NCI-H1694 treated with DMSO at 0.1 percent for 48 hours (cell line): Measurements from ENCODE around the gene CARS1.

Experiments used
- DNase-seq: peaks from one replicate; lab custom pipeline; 2025; lab: John Stamatoyannopoulos, UW

Gene CARS1

DNA sequence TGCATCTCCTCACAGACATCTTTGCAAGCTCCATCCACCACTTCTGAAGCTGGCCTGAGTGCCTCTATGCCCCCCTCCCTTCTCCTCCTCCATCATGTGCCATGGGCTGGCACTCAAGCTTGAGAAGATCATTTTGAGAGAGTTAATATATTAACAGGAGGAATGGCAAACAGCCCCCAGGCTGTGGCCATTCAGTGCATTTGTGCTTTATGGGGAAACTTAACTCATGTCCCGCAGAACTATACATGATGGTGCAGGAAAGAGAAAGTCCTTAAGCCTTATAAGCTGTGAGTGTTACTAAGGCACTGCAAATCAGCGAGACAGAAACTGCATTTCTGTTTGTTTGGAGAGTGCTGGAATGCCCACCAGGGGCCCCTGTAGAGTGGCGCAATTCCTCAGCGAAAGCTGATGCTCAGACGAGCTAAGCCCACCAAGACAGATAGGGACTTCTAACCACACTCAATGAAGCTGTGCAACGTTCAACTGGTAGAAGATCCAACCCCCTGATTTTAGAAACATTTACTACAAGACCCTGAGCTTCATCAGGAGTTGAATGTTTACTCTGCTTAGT lies 101.2 kb downstream of the CARS1 start:
- no peak for DNase-seq

DNA sequence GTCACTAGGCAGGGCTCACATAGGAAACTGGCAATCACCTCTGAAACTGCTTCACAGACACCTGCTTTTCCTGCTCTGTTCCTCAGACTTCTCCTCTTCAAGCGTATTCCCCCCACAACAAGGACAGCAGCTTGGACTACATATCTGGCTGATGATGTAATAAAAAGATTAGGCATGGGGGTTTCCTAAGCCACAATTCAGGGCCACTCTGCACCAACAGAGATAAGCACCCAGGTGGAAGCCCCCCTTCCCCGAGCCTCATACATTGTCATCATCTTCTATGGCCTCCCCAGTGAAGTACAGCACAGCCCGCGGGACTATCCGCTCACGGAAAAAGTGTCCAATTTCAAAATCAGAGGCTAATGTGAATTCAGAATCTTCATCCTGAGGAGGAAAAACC lies 103.0 kb downstream of the CARS1 start:
- no peak for DNase-seq

DNA sequence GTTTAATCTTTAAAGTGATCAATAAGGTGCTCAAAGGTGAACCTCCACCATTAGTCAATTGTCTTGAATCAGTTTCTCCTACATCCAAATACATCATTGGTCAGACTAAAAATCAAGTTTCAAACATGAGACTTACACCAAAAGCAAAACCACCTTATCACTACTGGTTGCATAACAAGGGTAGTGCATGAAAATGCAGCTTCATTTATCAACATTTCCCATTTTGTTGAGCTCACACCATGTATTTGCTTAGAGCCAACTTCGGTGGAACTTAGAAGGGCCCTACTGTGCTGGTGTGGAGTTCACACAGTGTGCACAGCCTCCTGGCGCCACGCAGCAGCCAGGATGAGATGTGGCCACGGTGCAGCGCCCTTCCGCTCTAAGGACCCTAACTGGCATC lies 104.9 kb downstream of the CARS1 start:
- no peak for DNase-seq

DNA sequence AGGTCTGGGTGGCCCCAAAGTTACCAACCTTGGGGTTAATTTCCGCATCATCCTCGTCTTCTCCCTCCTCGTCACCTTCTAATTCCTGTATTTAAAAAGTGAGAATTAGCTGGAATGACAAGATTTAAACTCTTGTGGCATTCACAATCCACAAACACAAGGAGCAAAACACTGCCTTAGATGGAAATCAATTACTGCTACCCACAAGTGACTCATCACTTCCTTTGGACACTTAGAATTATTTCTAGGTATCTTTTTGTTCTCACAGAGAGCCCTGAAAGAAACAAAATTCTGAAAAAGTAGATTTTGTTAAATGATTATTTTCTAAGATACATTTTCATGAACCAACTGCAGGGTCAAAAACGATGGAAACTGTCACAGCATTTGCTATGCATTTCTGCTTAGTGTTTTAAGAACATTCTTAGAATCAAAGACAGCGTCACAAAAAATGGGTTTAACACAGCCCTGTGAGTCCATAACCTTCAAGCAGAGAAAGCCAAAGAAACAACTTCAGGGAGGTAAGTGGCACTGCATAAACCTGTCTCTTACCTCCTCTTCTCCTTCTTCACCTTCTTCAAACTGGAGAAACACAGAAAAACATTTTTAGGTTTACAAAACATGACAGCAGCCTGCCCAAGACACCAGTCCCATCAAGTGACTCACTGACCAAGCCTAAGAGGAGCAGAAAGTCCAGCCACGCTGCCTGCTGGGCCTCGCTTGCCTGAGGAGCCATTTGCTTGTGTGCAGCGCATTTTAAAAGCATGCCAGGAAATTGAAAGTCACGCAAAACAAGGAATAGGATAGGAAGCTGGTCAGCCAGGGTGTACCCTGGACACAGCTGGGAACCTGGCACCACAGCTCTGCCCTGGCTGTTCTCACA lies 105.8 kb downstream of the CARS1 start:
- DNase-seq, result no peak
